ENCODE results near the gene ACTMAP.

The ACTMAP gene

GRCh38 chr19:40747536-40747935 is 2.7 kb downstream of the ACTMAP start:
- CTCF ChIA-PET: no interaction called here
- TF ChIP-seq CTBP1 (IDR thresholded peaks at IDR 0.05; ENCODE audit: borderline replicate concordance): no peak
- no peak for TF ChIP-seq LEF1 (IDR thresholded peaks at IDR 0.05; ENCODE audit: borderline replicate concordance)
- no peak for TF ChIP-seq ELF4 (IDR thresholded peaks at IDR 0.05)
- TF ChIP-seq FOXM1 (IDR thresholded peaks at IDR 0.05; ENCODE audit: borderline replicate concordance): no peak
- DNase-seq (ENCODE audit: extremely low spot score): no peak
- POLR2A ChIA-PET: interaction anchor here (1.1 kb wide), 1 partner anchor 30 kb away, joined by 3 read pairs; the partner anchor contains the start of gene ITPKC

GRCh38 chr19:40745402-40745780 is 4.9 kb downstream of the ACTMAP start:
- DNase-seq (ENCODE audit: extremely low spot score): no peak
- CTCF ChIA-PET: interaction anchor here (1.4 kb wide), 1 partner anchor 9 kb away, joined by 4 read pairs; no protein-coding TSS in a partner anchor
- TF ChIP-seq HDGF (IDR thresholded peaks at IDR 0.05; ENCODE audit: borderline replicate concordance): no peak
- TF ChIP-seq SUZ12 (IDR thresholded peaks at IDR 0.05): no peak
- no peak for TF ChIP-seq LEF1 (IDR thresholded peaks at IDR 0.05; ENCODE audit: borderline replicate concordance)
- no peak for TF ChIP-seq PKNOX1 (IDR thresholded peaks at IDR 0.05)
- POLR2A ChIA-PET: interaction anchor here (0.6 to 1.1 kb wide), 2 partner anchors 82 to 319 kb away, joined by 3 read pairs; no protein-coding TSS in a partner anchor

GRCh38 chr19:40744554-40745401 is 5.5 kb downstream of the ACTMAP start:
- no peak for DNase-seq (ENCODE audit: extremely low spot score)
- POLR2A ChIA-PET: interaction anchor here (0.6 to 1.1 kb wide), 2 partner anchors 82 to 318 kb away, joined by 3 read pairs; no protein-coding TSS in a partner anchor
- no peak for TF ChIP-seq ARNT (IDR thresholded peaks at IDR 0.05)
- TF ChIP-seq LEF1 (IDR thresholded peaks at IDR 0.05; ENCODE audit: borderline replicate concordance): no peak
- TF ChIP-seq FOXM1 (IDR thresholded peaks at IDR 0.05; ENCODE audit: borderline replicate concordance): no peak
- TF ChIP-seq FOXK2 (IDR thresholded peaks at IDR 0.05): no peak
- no peak for TF ChIP-seq NFRKB (IDR thresholded peaks at IDR 0.05)
- no peak for TF ChIP-seq CTBP1 (IDR thresholded peaks at IDR 0.05; ENCODE audit: borderline replicate concordance)
- no peak for TF ChIP-seq SP1 (IDR thresholded peaks at IDR 0.05)
- no peak for TF ChIP-seq ELF4 (IDR thresholded peaks at IDR 0.05)
- CTCF ChIA-PET: interaction anchor here (1.4 kb wide), 2 partner anchors 8 kb away, joined by 4 to 11 read pairs; no protein-coding TSS in a partner anchor

- CTCF ChIA-PET: interaction anchor here (1.4 kb wide), 1 partner anchor 9 kb away, joined by 11 read pairs; no protein-coding TSS in a partner anchor
- POLR2A ChIA-PET: interaction anchor here (0.6 to 0.9 kb wide), 2 partner anchors 9 to 27 kb away, joined by 3 read pairs; partner anchors contain the start of genes COQ8B and ITPKC
- no peak for DNase-seq (ENCODE audit: extremely low spot score)
- TF ChIP-seq ZNF384 (IDR thresholded peaks at IDR 0.05) (no peak), L3MBTL2 (conservative IDR thresholded peaks at IDR 0.05) (no peak), BHLHE40 (IDR thresholded peaks at IDR 0.05; ENCODE audit: borderline replicate concordance) (no peak), FOXM1 (IDR thresholded peaks at IDR 0.05; ENCODE audit: borderline replicate concordance) (no peak), LEF1 (IDR thresholded peaks at IDR 0.05; ENCODE audit: borderline replicate concordance) (no peak), TARDBP (IDR thresholded peaks at IDR 0.05) (no peak), SUZ12 (IDR thresholded peaks at IDR 0.05) (no peak), PKNOX1 (IDR thresholded peaks at IDR 0.05) (no peak), SP1 (IDR thresholded peaks at IDR 0.05) (no peak), FOXA1 (IDR thresholded peaks at IDR 0.05) (no peak)
Measured at GRCh38 chr19:40743926-40744325, 6.4 kb downstream of the ACTMAP start.

- TF ChIP-seq BHLHE40 (IDR thresholded peaks at IDR 0.05; ENCODE audit: borderline replicate concordance): no peak
- no peak for TF ChIP-seq L3MBTL2 (conservative IDR thresholded peaks at IDR 0.05)
- TF ChIP-seq SUZ12 (IDR thresholded peaks at IDR 0.05): no peak
- no peak for TF ChIP-seq FOXM1 (IDR thresholded peaks at IDR 0.05; ENCODE audit: borderline replicate concordance)
- TF ChIP-seq CTBP1 (IDR thresholded peaks at IDR 0.05; ENCODE audit: borderline replicate concordance): no peak
- no peak for TF ChIP-seq HDGF (IDR thresholded peaks at IDR 0.05; ENCODE audit: borderline replicate concordance)
- no peak for TF ChIP-seq SP1 (IDR thresholded peaks at IDR 0.05)
- TF ChIP-seq FOXK2 (IDR thresholded peaks at IDR 0.05): no peak
- TF ChIP-seq ZNF384 (IDR thresholded peaks at IDR 0.05): no peak
- TF ChIP-seq TARDBP (IDR thresholded peaks at IDR 0.05): no peak
- no peak for TF ChIP-seq FOXA1 (IDR thresholded peaks at IDR 0.05)
- no peak for DNase-seq (ENCODE audit: extremely low spot score)
- ChIA-PET POLR2A (interaction anchor here (0.9 to 3.3 kb wide), 2 partner anchors 8 to 80 kb away, joined by 3 to 17 read pairs; partner anchors contain the start of genes ACTMAP and SNRPA), CTCF (interaction anchor here (0.7 kb wide), 1 partner anchor 22 kb away, joined by 3 read pairs; no protein-coding TSS in a partner anchor)
Measured at GRCh38 chr19:40742886-40743285, 7.4 kb downstream of the ACTMAP start.

- POLR2A ChIA-PET: interaction anchor here (0.9 to 3.3 kb wide), 4 partner anchors 8 to 79 kb away, joined by 3 to 17 read pairs (median 4); partner anchors contain the start of genes ACTMAP, COQ8B, ITPKC and SNRPA
- CTCF ChIA-PET: no interaction called here
- TF ChIP-seq FOXM1 (IDR thresholded peaks at IDR 0.05; ENCODE audit: borderline replicate concordance) (no peak), LEF1 (IDR thresholded peaks at IDR 0.05; ENCODE audit: borderline replicate concordance) (no peak), TARDBP (IDR thresholded peaks at IDR 0.05) (no peak), ZNF384 (IDR thresholded peaks at IDR 0.05) (no peak), PKNOX1 (IDR thresholded peaks at IDR 0.05) (no peak), CTBP1 (IDR thresholded peaks at IDR 0.05; ENCODE audit: borderline replicate concordance) (no peak), NFRKB (IDR thresholded peaks at IDR 0.05) (no peak), SUZ12 (IDR thresholded peaks at IDR 0.05) (no peak), BHLHE40 (IDR thresholded peaks at IDR 0.05; ENCODE audit: borderline replicate concordance) (no peak)
- no peak for DNase-seq (ENCODE audit: extremely low spot score)
Measured at GRCh38 chr19:40742477-40742876, 7.8 kb downstream of the ACTMAP start.

All from HEK293T (cell line).